ENCODE measurements around the gene PTBP3.

PTBP3 gene

DNA sequence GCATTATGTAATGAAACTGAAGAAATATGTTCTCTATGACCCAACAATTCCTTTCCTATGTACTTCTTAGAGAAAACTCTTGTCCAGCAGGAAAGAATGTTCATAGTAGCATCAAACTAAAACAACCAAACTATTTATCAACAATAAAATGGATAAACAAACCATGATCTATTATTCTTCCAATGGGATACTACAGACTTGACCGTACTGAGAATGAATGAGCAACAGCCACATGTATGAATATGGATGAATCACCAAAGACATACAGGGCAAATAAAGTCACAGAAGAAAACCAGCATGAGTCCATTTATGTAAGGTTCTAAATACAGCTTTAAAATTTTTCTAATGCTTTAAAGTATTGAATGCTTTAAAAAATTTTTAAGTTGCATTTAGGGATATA, 84.7 kb downstream of the PTBP3 start:
- no CpG with 5 or more reads among the region's 1 CpG for WGBS, 2 donors (ENCODE audit: extremely low coverage in 2 of 2, insufficient read length in 2 of 2, insufficient replicate concordance in 1 of 2)
- H3K4me3 ChIP-seq (ENCODE audit: low read length in 2 of 2), result no peak overlapping the region

DNA sequence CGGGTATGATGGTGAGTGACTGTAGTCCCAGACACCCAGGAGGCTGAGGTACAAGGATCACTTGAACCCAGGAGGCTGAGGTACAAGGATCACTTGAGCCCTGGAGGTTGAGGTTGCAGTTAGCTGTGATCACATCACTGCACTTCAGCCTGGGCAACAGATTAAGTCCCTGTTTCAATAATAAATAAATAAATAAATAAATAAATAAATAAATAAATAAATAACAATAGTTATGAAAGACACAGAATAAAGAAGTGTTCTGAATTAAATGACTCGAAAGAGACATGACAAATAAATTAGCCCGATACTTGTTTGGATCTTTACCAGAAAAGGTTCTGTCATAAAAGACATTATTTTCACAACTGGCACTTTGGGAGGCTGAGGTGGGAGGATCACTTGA, 86.3 kb downstream of the PTBP3 start:
- no peak overlapping the region for H3K4ac ChIP-seq (ENCODE audit: low read length)
- no peak overlapping the region for H3K14ac ChIP-seq (ENCODE audit: low read length)
- H2BK5ac ChIP-seq (ENCODE audit: low read length), result no peak overlapping the region
- WGBS, 2 donors (ENCODE audit: extremely low coverage in 2 of 2, insufficient read length in 2 of 2, insufficient replicate concordance in 1 of 2), result no CpG with 5 or more reads among the region's 3 CpGs
- H3K18ac ChIP-seq (ENCODE audit: low read length), result no peak overlapping the region
- H2BK15ac ChIP-seq (ENCODE audit: low read length), result no peak overlapping the region
- H3K27me3 ChIP-seq (ENCODE audit: control insufficient read depth in 3 of 3, insufficient read depth in 3 of 3, low read depth in 1 of 3, low read length in 3 of 3), result no peaks in the 10 kb centered on the region
- H3K36me3 ChIP-seq (replicated peaks in 1 of 2; ENCODE audit: control insufficient read depth in 2 of 2, insufficient read depth in 2 of 2, low read length in 2 of 2), result peaks cover 2 to 38% of the 10 kb centered on the region in 2 donors
- no peak overlapping the region for H3K4me2 ChIP-seq (ENCODE audit: insufficient read depth, low read length, poor library complexity, severe bottlenecking)
- H2BK12ac ChIP-seq (ENCODE audit: low read length), result no peak overlapping the region
- H3K4me3 ChIP-seq (ENCODE audit: low read length in 2 of 2), result no peak overlapping the region
- H2AK5ac ChIP-seq (ENCODE audit: low read depth, low read length), result no peak overlapping the region
- H3K27ac ChIP-seq (replicated peaks; ENCODE audit: low read length), result no peak overlapping the region
- H4K91ac ChIP-seq (ENCODE audit: low read depth, low read length, poor library complexity), result no peak overlapping the region
- no peak overlapping the region for H2AFZ ChIP-seq (ENCODE audit: low read length)
- H3K79me1 ChIP-seq (ENCODE audit: low read depth, low read length), result no peaks in the 10 kb centered on the region
- H4K8ac ChIP-seq (ENCODE audit: low read depth, low read length), result no peak overlapping the region
- no peak overlapping the region for H2BK120ac ChIP-seq (ENCODE audit: low read depth, low read length)
- H3K23ac ChIP-seq (ENCODE audit: low read depth, low read length, poor library complexity), result no peak overlapping the region
- no peak for DNase-seq (ENCODE audit: low spot score)
- no peak overlapping the region for H3K9ac ChIP-seq (ENCODE audit: low read depth, low read length, poor library complexity)
- H3K9me3 ChIP-seq (replicated peaks in 1 of 2; ENCODE audit: control insufficient read depth in 2 of 2, insufficient read depth in 1 of 2, low read depth in 1 of 2, low read length in 2 of 2), result peaks cover 0 to 1% of the 10 kb centered on the region in 2 donors
- H3K4me1 ChIP-seq (ENCODE audit: control insufficient read depth in 2 of 2, insufficient read depth in 1 of 2, low read depth in 1 of 2, low read length in 2 of 2), result no peaks in the 10 kb centered on the region

More for the DNA sequence above, 84.7 kb downstream of the PTBP3 start:
- no peaks in the 10 kb centered on the region for H3K4me1 ChIP-seq (ENCODE audit: control insufficient read depth in 2 of 2, insufficient read depth in 1 of 2, low read depth in 1 of 2, low read length in 2 of 2)
- no peak overlapping the region for H3K4ac ChIP-seq (ENCODE audit: low read length)
- H2BK15ac ChIP-seq (ENCODE audit: low read length), result no peak overlapping the region
- H2AK5ac ChIP-seq (ENCODE audit: low read depth, low read length), result no peak overlapping the region
- no peak overlapping the region for H4K91ac ChIP-seq (ENCODE audit: low read depth, low read length, poor library complexity)
- H3K4me2 ChIP-seq (ENCODE audit: insufficient read depth, low read length, poor library complexity, severe bottlenecking), result no peak overlapping the region
- no peak overlapping the region for H3K14ac ChIP-seq (ENCODE audit: low read length)
- H3K23ac ChIP-seq (ENCODE audit: low read depth, low read length, poor library complexity), result no peak overlapping the region
- H3K36me3 ChIP-seq (replicated peaks in 1 of 2; ENCODE audit: control insufficient read depth in 2 of 2, insufficient read depth in 2 of 2, low read length in 2 of 2), result peaks cover 2 to 43% of the 10 kb centered on the region in 2 donors
- H3K79me1 ChIP-seq (ENCODE audit: low read depth, low read length), result no peaks in the 10 kb centered on the region
- H2AFZ ChIP-seq (ENCODE audit: low read length), result no peak overlapping the region
- no peak overlapping the region for H3K27ac ChIP-seq (replicated peaks; ENCODE audit: low read length)
- no peak for DNase-seq (ENCODE audit: low spot score)
- no peak overlapping the region for H3K9ac ChIP-seq (ENCODE audit: low read depth, low read length, poor library complexity)
- H4K8ac ChIP-seq (ENCODE audit: low read depth, low read length), result no peak overlapping the region
- no peaks in the 10 kb centered on the region for H3K27me3 ChIP-seq (ENCODE audit: control insufficient read depth in 3 of 3, insufficient read depth in 3 of 3, low read depth in 1 of 3, low read length in 3 of 3)
- no peak overlapping the region for H2BK12ac ChIP-seq (ENCODE audit: low read length)
- no peak overlapping the region for H2BK120ac ChIP-seq (ENCODE audit: low read depth, low read length)
- H2BK5ac ChIP-seq (ENCODE audit: low read length), result no peak overlapping the region
- no peaks in the 10 kb centered on the region for H3K9me3 ChIP-seq (replicated peaks in 1 of 2; ENCODE audit: control insufficient read depth in 2 of 2, insufficient read depth in 1 of 2, low read depth in 1 of 2, low read length in 2 of 2)
- no peak overlapping the region for H3K18ac ChIP-seq (ENCODE audit: low read length)

DNA sequence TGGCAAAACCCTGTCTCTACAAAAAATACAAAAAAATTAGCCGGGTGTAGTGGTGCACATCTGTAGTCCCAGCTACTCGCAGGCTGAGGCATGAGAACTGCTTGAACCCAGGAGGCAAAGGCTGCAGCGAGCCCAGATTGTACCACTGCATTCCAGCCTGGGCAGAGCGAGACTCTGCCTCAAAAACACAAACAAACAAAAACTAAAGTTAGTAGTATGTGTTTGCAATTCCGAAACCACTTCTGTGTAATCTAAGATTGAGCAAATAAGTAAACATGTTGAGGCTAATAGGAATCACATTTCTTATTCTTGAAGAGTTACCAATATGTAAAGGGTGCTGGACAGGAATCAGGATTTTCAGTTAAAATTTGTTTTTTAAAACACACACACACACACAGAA, 88.3 kb downstream of the PTBP3 start:
- Histone ChIP-seq H3K23ac (ENCODE audit: low read depth, low read length, poor library complexity) (no peak overlapping the region), H2BK5ac (ENCODE audit: low read length) (no peak overlapping the region), H3K14ac (ENCODE audit: low read length) (no peak overlapping the region), H3K4me2 (ENCODE audit: insufficient read depth, low read length, poor library complexity, severe bottlenecking) (no peak overlapping the region), H3K18ac (ENCODE audit: low read length) (no peak overlapping the region), H3K27me3 (ENCODE audit: control insufficient read depth in 3 of 3, insufficient read depth in 3 of 3, low read depth in 1 of 3, low read length in 3 of 3) (no peaks in the 10 kb centered on the region), H4K91ac (ENCODE audit: low read depth, low read length, poor library complexity) (no peak overlapping the region), H3K4me1 (ENCODE audit: control insufficient read depth in 2 of 2, insufficient read depth in 1 of 2, low read depth in 1 of 2, low read length in 2 of 2) (no peaks in the 10 kb centered on the region), H3K9me3 (replicated peaks in 1 of 2; ENCODE audit: control insufficient read depth in 2 of 2, insufficient read depth in 1 of 2, low read depth in 1 of 2, low read length in 2 of 2) (peaks cover 0 to 1% of the 10 kb centered on the region in 2 donors), H2BK15ac (ENCODE audit: low read length) (no peak overlapping the region), H3K9ac (ENCODE audit: low read depth, low read length, poor library complexity) (no peak overlapping the region), H3K79me1 (ENCODE audit: low read depth, low read length) (no peaks in the 10 kb centered on the region), H2BK12ac (ENCODE audit: low read length) (no peak overlapping the region), H4K8ac (ENCODE audit: low read depth, low read length) (no peak overlapping the region), H3K4me3 (ENCODE audit: low read length in 2 of 2) (no peak overlapping the region), H2AK5ac (ENCODE audit: low read depth, low read length) (no peak overlapping the region), H2AFZ (ENCODE audit: low read length) (no peak overlapping the region), H3K27ac (replicated peaks; ENCODE audit: low read length) (no peak overlapping the region), H2BK120ac (ENCODE audit: low read depth, low read length) (no peak overlapping the region), H3K36me3 (replicated peaks in 1 of 2; ENCODE audit: control insufficient read depth in 2 of 2, insufficient read depth in 2 of 2, low read length in 2 of 2) (peaks cover 0 to 33% of the 10 kb centered on the region in 2 donors), H3K4ac (ENCODE audit: low read length) (no peak overlapping the region)
- WGBS, 2 donors (ENCODE audit: extremely low coverage in 2 of 2, insufficient read length in 2 of 2, insufficient replicate concordance in 1 of 2), result no CpG with 5 or more reads among the region's 5 CpGs
- no peak for DNase-seq (ENCODE audit: low spot score)

DNA sequence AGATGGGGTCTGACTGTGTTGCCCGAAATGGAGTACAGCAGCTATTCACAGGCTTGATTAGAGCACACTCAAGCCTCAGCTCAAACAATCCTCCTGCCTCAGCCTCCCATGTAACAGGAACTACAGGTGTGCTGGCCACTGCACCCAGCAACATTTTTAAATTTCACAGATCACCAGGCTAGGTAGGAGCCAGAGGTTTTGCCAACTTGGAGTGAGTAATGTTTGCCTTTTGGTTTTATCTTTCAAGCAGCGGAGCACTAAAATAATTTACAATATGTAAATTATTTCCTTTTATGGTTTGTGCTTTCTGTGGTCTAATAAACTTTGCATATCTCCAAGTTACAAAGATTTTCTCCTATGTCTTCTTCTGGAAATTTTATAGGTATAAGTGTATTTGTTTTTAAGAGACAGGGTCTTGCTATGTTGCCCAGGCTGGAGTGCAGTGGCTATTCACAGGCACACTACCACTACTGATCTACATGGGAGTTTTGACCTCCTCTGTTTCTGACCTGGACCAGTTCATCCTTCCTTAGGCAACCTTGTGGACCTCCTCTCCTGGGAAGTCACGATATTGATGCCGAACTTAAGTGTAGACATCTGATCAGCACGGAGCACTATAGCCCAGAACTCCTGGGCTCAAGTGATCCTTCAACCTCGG, 91.1 kb downstream of the PTBP3 start:
- no peak overlapping the region for H2BK120ac ChIP-seq (ENCODE audit: low read depth, low read length)
- H3K4me3 ChIP-seq (ENCODE audit: low read length in 2 of 2), result peak overlapping the region in 1 of 2 donors; percentile 12
- H3K36me3 ChIP-seq (replicated peaks in 1 of 2; ENCODE audit: control insufficient read depth in 2 of 2, insufficient read depth in 2 of 2, low read length in 2 of 2), result peaks cover 0 to 29% of the 10 kb centered on the region in 2 donors
- no peak overlapping the region for H3K18ac ChIP-seq (ENCODE audit: low read length)
- H2BK12ac ChIP-seq (ENCODE audit: low read length), result no peak overlapping the region
- no peak overlapping the region for H4K8ac ChIP-seq (ENCODE audit: low read depth, low read length)
- H2BK5ac ChIP-seq (ENCODE audit: low read length), result no peak overlapping the region
- H3K4me2 ChIP-seq (ENCODE audit: insufficient read depth, low read length, poor library complexity, severe bottlenecking), result no peak overlapping the region
- no peaks in the 10 kb centered on the region for H3K79me1 ChIP-seq (ENCODE audit: low read depth, low read length)
- no peak overlapping the region for H3K9ac ChIP-seq (ENCODE audit: low read depth, low read length, poor library complexity)
- no peak overlapping the region for H3K27ac ChIP-seq (replicated peaks; ENCODE audit: low read length)
- no peak overlapping the region for H2AFZ ChIP-seq (ENCODE audit: low read length)
- H3K14ac ChIP-seq (ENCODE audit: low read length), result no peak overlapping the region
- no peak overlapping the region for H3K4ac ChIP-seq (ENCODE audit: low read length)
- H3K27me3 ChIP-seq (ENCODE audit: control insufficient read depth in 3 of 3, insufficient read depth in 3 of 3, low read depth in 1 of 3, low read length in 3 of 3), result no peaks in the 10 kb centered on the region
- peaks cover 1 to 2% of the 10 kb centered on the region in 2 donors for H3K9me3 ChIP-seq (replicated peaks in 1 of 2; ENCODE audit: control insufficient read depth in 2 of 2, insufficient read depth in 1 of 2, low read depth in 1 of 2, low read length in 2 of 2)
- no peak overlapping the region for H4K91ac ChIP-seq (ENCODE audit: low read depth, low read length, poor library complexity)
- no peak overlapping the region for H3K23ac ChIP-seq (ENCODE audit: low read depth, low read length, poor library complexity)
- H2BK15ac ChIP-seq (ENCODE audit: low read length), result no peak overlapping the region
- H2AK5ac ChIP-seq (ENCODE audit: low read depth, low read length), result no peak overlapping the region
- H3K4me1 ChIP-seq (ENCODE audit: control insufficient read depth in 2 of 2, insufficient read depth in 1 of 2, low read depth in 1 of 2, low read length in 2 of 2), result no peaks in the 10 kb centered on the region
- DNase-seq (ENCODE audit: low spot score), result no peak
- WGBS, 2 donors (ENCODE audit: extremely low coverage in 2 of 2, insufficient read length in 2 of 2, insufficient replicate concordance in 1 of 2), result no CpG with 5 or more reads among the region's 6 CpGs
